Lower lobe of right lung (tissue), 2 donors: ENCODE results near the gene PCAT6. TPM values are rescaled to one million over a fixed set of nuclear protein-coding genes. Genes with fewer than 3 reads are reported as not detected.

ENCODE experiments used
- ATAC-seq, 2 donors: fragments of 200-7000 bp; cut with Tn5 transposase; one replicate each; pipeline ENCODE4 v1.9.1; 2020 to 2022; ENCODE audit warnings: mild to moderate bottlenecking in 2 of 2, moderate library complexity in 2 of 2
- DNase-seq: peaks from one replicate; pipeline ENCODE4 v3.0.0-alpha.2; 2020
- H3K27ac ChIP-seq: fragments of 200-600 bp; one replicate; pipeline ENCODE4 v1.8.0; 2022
- H3K27me3 ChIP-seq: fragments of 200-600 bp; one replicate; pipeline ENCODE4 v1.8.0; 2022; ENCODE audit warnings: low read depth
- H3K36me3 ChIP-seq: fragments of 200-600 bp; one replicate; pipeline ENCODE4 v1.8.0; 2022; ENCODE audit warnings: mild to moderate bottlenecking
- H3K4me1 ChIP-seq: fragments of 200-600 bp; one replicate; pipeline ENCODE4 v1.8.0; 2022
- H3K4me3 ChIP-seq: fragments of 200-600 bp; one replicate; pipeline ENCODE4 v1.8.0; 2022; ENCODE audit warnings: mild to moderate bottlenecking
- H3K9me3 ChIP-seq: fragments of 200-600 bp; one replicate; pipeline ENCODE4 v1.8.0; 2022
- CTCF ChIP-seq: fragments of 200-600 bp; IDR thresholded peaks from one replicate; pipeline ENCODE4 v1.8.0; 2022; ENCODE audit warnings: antibody characterized with exemption, mild to moderate bottlenecking
- intact Hi-C: fragments of 100-400 bp; cut with DNase I; formaldehyde crosslinking; loops from one replicate; pipeline ENCODE4 v1.11.0; 2022
- total RNA-seq: library from RNA; stranded (reverse); fragmentation: NEBNext Ultra II Directional; extraction: Animal tissue kit (Norgen Biotek cat#: 25700); gene quantifications from one replicate; pipeline ENCODE4 v1.2.1, GENCODE V29; 2021
- donor health status: DM: no; HTN: yes; CAD: no; lungs with severe emphysema.

Gene PCAT6
- total RNA-seq, 1 donor from 2014 or later, result 0.71 TPM

GRCh38 chr1:202798260-202798659 is 12.5 kb upstream of the PCAT6 start:
- no peak for TF ChIP-seq CTCF
- H3K4me1 ChIP-seq, result peaks cover 13% of the 10 kb centered on the region
- no peak overlapping the region for H3K27ac ChIP-seq
- H3K4me3 ChIP-seq, result no peak overlapping the region
- H3K9me3 ChIP-seq, result no peaks in the 10 kb centered on the region
- ATAC-seq (no peak), DNase-seq (no peak)
- H3K27me3 ChIP-seq, result no peaks in the 10 kb centered on the region
- H3K36me3 ChIP-seq, result no peaks in the 10 kb centered on the region
- intact Hi-C loops, result no loop called here

- no peak for TF ChIP-seq CTCF
- H3K9me3 ChIP-seq, result no peaks in the 10 kb centered on the region
- no peak overlapping the region for H3K4me3 ChIP-seq
- intact Hi-C loops, result no loop called here
- DNase-seq, result no peak
- H3K4me1 ChIP-seq, result peaks cover 16% of the 10 kb centered on the region
- ATAC-seq, result no peak
- H3K36me3 ChIP-seq, result no peaks in the 10 kb centered on the region
- H3K27ac ChIP-seq, result no peak overlapping the region
- H3K27me3 ChIP-seq, result no peaks in the 10 kb centered on the region
Measured at GRCh38 chr1:202798792-202799331, 11.9 kb upstream of the PCAT6 start.

- peaks cover 25% of the 10 kb centered on the region for H3K4me1 ChIP-seq
- no peak overlapping the region for H3K4me3 ChIP-seq
- no peaks in the 10 kb centered on the region for H3K27me3 ChIP-seq
- H3K27ac ChIP-seq, result no peak overlapping the region
- DNase-seq (no peak), ATAC-seq (no peak)
- no peak for TF ChIP-seq CTCF
- H3K36me3 ChIP-seq, result no peaks in the 10 kb centered on the region
- H3K9me3 ChIP-seq, result no peaks in the 10 kb centered on the region
- intact Hi-C loops, result no loop called here
Measured at GRCh38 chr1:202800742-202801141, 10.0 kb upstream of the PCAT6 start.

- TF ChIP-seq CTCF, result no peak
- Histone ChIP-seq H3K4me3 (no peak overlapping the region), H3K27ac (no peak overlapping the region), H3K27me3 (no peaks in the 10 kb centered on the region), H3K36me3 (no peaks in the 10 kb centered on the region), H3K9me3 (no peaks in the 10 kb centered on the region), H3K4me1 (peaks cover 29% of the 10 kb centered on the region)
- ATAC-seq (no peak), DNase-seq (no peak)
- intact Hi-C loops, result no loop called here
Measured at GRCh38 chr1:202801175-202801574, 9.6 kb upstream of the PCAT6 start.

- no peaks in the 10 kb centered on the region for H3K36me3 ChIP-seq
- H3K27me3 ChIP-seq, result no peaks in the 10 kb centered on the region
- H3K4me3 ChIP-seq, result no peak overlapping the region
- H3K9me3 ChIP-seq, result no peaks in the 10 kb centered on the region
- ATAC-seq, result no peak
- peaks cover 32% of the 10 kb centered on the region for H3K4me1 ChIP-seq
- DNase-seq, result no peak
- intact Hi-C loops, result no loop called here
- TF ChIP-seq CTCF, result no peak
- no peak overlapping the region for H3K27ac ChIP-seq
Measured at GRCh38 chr1:202802034-202802433, 8.7 kb upstream of the PCAT6 start.
